HepG2 (cell line): ENCODE results near the gene SUN5. TPM values are rescaled to one million over a fixed set of nuclear protein-coding genes. Genes with fewer than 3 reads are reported as not detected.

Experiments
- BCL6 ChIP-seq: IDR thresholded peaks from 2 replicates; pipeline ENCODE4 v1.6.1; 2016; ENCODE audit warnings: missing genetic modification reagents, missing compliant biosample characterization
- HNF4A ChIP-seq: sonication (generic); formaldehyde crosslinking; IDR thresholded peaks from 2 replicates; pipeline ENCODE4 v1.4.0; 2020; ENCODE audit warnings: missing genetic modification reagents
- HNRNPK ChIP-seq: fragments of 200-400 bp; formaldehyde crosslinking; IDR thresholded peaks from 2 replicates; pipeline ENCODE4 v1.6.1; 2018; ENCODE audit warnings: low read length, low read depth, moderate library complexity, mild to moderate bottlenecking; ENCODE audit not compliant: poor library complexity, severe bottlenecking
- MIER2 ChIP-seq: IDR thresholded peaks from 2 replicates; pipeline ENCODE4 v1.6.1; 2016; ENCODE audit warnings: missing biosample characterization, missing genetic modification reagents
- PTBP1 ChIP-seq: fragments of 200-400 bp; formaldehyde crosslinking; IDR thresholded peaks from 2 replicates; pipeline ENCODE4 v1.6.1; 2018; ENCODE audit warnings: low read length, low read depth; ENCODE audit not compliant: poor library complexity, severe bottlenecking
- SUZ12 ChIP-seq: fragments of 150-350 bp; IDR thresholded peaks from 2 replicates; pipeline ENCODE4 v1.6.1; 2014; ENCODE audit warnings: low read depth, low read length
- ZFP36 ChIP-seq: fragments of 150-350 bp; IDR thresholded peaks from 2 replicates; pipeline ENCODE4 v1.6.1; 2018; ENCODE audit warnings: borderline replicate concordance, low read length, low read depth; ENCODE audit not compliant: partially characterized antibody
- ZNF205 ChIP-seq: IDR thresholded peaks from 2 replicates; pipeline ENCODE4 v1.6.1; 2018; ENCODE audit warnings: missing biosample characterization, missing genetic modification reagents
- ZNF567 ChIP-seq: sonication (generic); formaldehyde crosslinking; IDR thresholded peaks from 2 replicates; pipeline ENCODE4 v1.8.1; 2023; ENCODE audit warnings: mild to moderate bottlenecking, missing genetic modification reagents, borderline replicate concordance
- ZNF652 ChIP-seq: IDR thresholded peaks from 2 replicates; pipeline ENCODE4 v1.6.1; 2016; ENCODE audit warnings: low read depth, borderline replicate concordance
- ZNF670 ChIP-seq: sonication (generic); formaldehyde crosslinking; IDR thresholded peaks from 2 replicates; pipeline ENCODE4 v1.8.0; 2022; ENCODE audit warnings: mild to moderate bottlenecking, missing genetic modification reagents, borderline replicate concordance
- ZNF781 ChIP-seq: sonication (generic); formaldehyde crosslinking; IDR thresholded peaks from 2 replicates; pipeline ENCODE4 v1.5.1; 2020; ENCODE audit warnings: borderline replicate concordance, mild to moderate bottlenecking, missing genetic modification reagents; ENCODE audit errors: not compliant biosample characterization
- polyA plus RNA-seq, 8 experiments: library from polyadenylated mRNA; depleted of rRNA in 3 of 8; stranded (reverse) in 7 of 8; unstranded in 1 of 8; fragments of >200 nt; fragmentation: Illumina TruSeq in 4 of 8; extraction: Trizol in 4 of 8; gene quantifications; 2 replicates each; pipeline versions ENCODE4 v1.2.1 to v1.2.3, GENCODE V29; 2011 to 2016; ENCODE audit warnings: low read depth in 4 of 8, missing spikeins in 1 of 8, mixed read lengths in 1 of 8; ENCODE audit not compliant: insufficient read depth in 1 of 8
- total RNA-seq, 5 experiments: library from RNA; depleted of rRNA; stranded (reverse); fragments of >200 nt; fragmentation: Illumina TruSeq; extraction: Trizol; gene quantifications; 2 replicates each; pipeline ENCODE4 v1.2.3, GENCODE V29; 2016; ENCODE audit warnings: low read depth in 1 of 5
- TF ChIP-seq, protein P1 (sequence below): fragments of 450-650 bp; IDR thresholded peaks from 2 replicates; pipeline ENCODE4 v1.6.1; 2017; ENCODE audit warnings: mild to moderate bottlenecking
- TF ChIP-seq, protein P2 (sequence below), 2 experiments: fragments of 450-650 bp in 1 of 2; sonication (generic) in 1 of 2; formaldehyde crosslinking; IDR thresholded peaks; 2 replicates each; pipeline versions ENCODE4 v1.5.0 to v1.8.0; 2020 to 2022; ENCODE audit warnings: mild to moderate bottlenecking in 1 of 2, missing genetic modification reagents in 1 of 2
- TF ChIP-seq, protein P3 (sequence below): IDR thresholded peaks from 2 replicates; pipeline ENCODE4 v1.6.1; 2016; ENCODE audit warnings: missing compliant biosample characterization, missing genetic modification reagents, borderline replicate concordance
- TF ChIP-seq, protein P4 (sequence below): sonication (generic); formaldehyde crosslinking; IDR thresholded peaks from 2 replicates; pipeline ENCODE4 v1.8.0; 2022; ENCODE audit warnings: mild to moderate bottlenecking, missing genetic modification reagents, moderate library complexity
- TF ChIP-seq, protein P5 (sequence below): sonication (generic); formaldehyde crosslinking; IDR thresholded peaks from 2 replicates; pipeline ENCODE4 v1.4.0; 2020; ENCODE audit warnings: missing genetic modification reagents, borderline replicate concordance
- TF ChIP-seq, protein P6 (sequence below): IDR thresholded peaks from 2 replicates; pipeline ENCODE4 v1.6.1; 2012; ENCODE audit warnings: inconsistent platforms

The SUN5 gene
- total and polyA plus RNA-seq, 2 of the 13 experiments (the other 11 are each of a cell fraction or from before 2014, with no cell fraction given): not detected

DNA sequence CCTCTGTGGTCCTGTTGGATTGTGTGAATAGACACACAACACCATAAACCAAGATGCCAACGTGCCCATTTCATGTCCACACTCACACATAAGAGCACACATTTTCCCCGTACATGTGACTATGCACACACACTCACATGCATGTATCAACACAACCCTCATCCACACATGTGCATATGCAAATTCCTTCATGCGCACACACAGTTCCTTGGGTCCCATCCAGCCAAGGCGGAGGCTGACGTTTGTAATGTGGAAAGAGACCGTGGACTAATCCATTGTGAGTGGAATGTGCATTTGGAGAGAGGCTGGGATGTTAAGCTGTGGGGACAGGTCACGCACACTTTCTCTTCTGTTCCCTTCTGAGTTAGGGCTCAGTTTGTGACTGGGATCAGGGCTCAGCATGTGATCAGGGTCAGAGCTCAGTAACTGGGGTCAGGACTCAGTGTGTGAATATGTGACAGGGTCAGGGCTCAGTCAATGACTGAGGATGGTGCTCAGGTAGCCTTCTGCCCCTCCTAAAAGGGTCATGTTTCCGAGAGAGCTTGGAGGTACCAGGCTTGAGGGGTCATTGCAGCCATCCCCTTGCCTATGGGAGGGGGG lies 2.6 kb upstream of the SUN5 start (continued):
- TF ChIP-seq, protein P1, sequence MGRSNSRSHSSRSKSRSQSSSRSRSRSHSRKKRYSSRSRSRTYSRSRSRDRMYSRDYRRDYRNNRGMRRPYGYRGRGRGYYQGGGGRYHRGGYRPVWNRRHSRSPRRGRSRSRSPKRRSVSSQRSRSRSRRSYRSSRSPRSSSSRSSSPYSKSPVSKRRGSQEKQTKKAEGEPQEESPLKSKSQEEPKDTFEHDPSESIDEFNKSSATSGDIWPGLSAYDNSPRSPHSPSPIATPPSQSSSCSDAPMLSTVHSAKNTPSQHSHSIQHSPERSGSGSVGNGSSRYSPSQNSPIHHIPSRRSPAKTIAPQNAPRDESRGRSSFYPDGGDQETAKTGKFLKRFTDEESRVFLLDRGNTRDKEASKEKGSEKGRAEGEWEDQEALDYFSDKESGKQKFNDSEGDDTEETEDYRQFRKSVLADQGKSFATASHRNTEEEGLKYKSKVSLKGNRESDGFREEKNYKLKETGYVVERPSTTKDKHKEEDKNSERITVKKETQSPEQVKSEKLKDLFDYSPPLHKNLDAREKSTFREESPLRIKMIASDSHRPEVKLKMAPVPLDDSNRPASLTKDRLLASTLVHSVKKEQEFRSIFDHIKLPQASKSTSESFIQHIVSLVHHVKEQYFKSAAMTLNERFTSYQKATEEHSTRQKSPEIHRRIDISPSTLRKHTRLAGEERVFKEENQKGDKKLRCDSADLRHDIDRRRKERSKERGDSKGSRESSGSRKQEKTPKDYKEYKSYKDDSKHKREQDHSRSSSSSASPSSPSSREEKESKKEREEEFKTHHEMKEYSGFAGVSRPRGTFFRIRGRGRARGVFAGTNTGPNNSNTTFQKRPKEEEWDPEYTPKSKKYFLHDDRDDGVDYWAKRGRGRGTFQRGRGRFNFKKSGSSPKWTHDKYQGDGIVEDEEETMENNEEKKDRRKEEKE: no peak
- TF ChIP-seq, protein P2, sequence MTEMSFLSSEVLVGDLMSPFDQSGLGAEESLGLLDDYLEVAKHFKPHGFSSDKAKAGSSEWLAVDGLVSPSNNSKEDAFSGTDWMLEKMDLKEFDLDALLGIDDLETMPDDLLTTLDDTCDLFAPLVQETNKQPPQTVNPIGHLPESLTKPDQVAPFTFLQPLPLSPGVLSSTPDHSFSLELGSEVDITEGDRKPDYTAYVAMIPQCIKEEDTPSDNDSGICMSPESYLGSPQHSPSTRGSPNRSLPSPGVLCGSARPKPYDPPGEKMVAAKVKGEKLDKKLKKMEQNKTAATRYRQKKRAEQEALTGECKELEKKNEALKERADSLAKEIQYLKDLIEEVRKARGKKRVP (CRISPR knock-in tag; IDR thresholded peaks at IDR 0.05): peak in 1 of 2 experiments; percentile 33; a peak in 1 of 4 replicates
- TF ChIP-seq ZNF567 (CRISPR knock-in tag) (no peak), ZFP36 (no peak), SUZ12 (no peak), ZNF205 (0 out of 2 replicates have a peak, but pooled peaks have one; percentile 11), HNRNPK (no peak), PTBP1 (no peak), MIER2 (CRISPR knock-in tag) (no peak; the same call in none of the 2 replicates), ZNF781 (no peak), ZNF652 (CRISPR knock-in tag) (0 out of 2 replicates have a peak, but pooled peaks have one; percentile 34), HNF4A (CRISPR knock-in tag) (no peak; the same call in 1 of the 2 replicates), BCL6 (CRISPR knock-in tag) (0 out of 2 replicates have a peak, but pooled peaks have one; percentile 10), ZNF670 (CRISPR knock-in tag) (no peak)
- TF ChIP-seq, protein P3, sequence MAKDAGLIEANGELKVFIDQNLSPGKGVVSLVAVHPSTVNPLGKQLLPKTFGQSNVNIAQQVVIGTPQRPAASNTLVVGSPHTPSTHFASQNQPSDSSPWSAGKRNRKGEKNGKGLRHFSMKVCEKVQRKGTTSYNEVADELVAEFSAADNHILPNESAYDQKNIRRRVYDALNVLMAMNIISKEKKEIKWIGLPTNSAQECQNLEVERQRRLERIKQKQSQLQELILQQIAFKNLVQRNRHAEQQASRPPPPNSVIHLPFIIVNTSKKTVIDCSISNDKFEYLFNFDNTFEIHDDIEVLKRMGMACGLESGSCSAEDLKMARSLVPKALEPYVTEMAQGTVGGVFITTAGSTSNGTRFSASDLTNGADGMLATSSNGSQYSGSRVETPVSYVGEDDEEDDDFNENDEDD (CRISPR knock-in tag): 0 out of 2 replicates have a peak, but pooled peaks have one; percentile 28
- TF ChIP-seq, protein P4, sequence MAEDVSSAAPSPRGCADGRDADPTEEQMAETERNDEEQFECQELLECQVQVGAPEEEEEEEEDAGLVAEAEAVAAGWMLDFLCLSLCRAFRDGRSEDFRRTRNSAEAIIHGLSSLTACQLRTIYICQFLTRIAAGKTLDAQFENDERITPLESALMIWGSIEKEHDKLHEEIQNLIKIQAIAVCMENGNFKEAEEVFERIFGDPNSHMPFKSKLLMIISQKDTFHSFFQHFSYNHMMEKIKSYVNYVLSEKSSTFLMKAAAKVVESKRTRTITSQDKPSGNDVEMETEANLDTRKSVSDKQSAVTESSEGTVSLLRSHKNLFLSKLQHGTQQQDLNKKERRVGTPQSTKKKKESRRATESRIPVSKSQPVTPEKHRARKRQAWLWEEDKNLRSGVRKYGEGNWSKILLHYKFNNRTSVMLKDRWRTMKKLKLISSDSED (CRISPR knock-in tag): peak; percentile 93; the same call in 1 of the 2 replicates
- TF ChIP-seq, protein P5, sequence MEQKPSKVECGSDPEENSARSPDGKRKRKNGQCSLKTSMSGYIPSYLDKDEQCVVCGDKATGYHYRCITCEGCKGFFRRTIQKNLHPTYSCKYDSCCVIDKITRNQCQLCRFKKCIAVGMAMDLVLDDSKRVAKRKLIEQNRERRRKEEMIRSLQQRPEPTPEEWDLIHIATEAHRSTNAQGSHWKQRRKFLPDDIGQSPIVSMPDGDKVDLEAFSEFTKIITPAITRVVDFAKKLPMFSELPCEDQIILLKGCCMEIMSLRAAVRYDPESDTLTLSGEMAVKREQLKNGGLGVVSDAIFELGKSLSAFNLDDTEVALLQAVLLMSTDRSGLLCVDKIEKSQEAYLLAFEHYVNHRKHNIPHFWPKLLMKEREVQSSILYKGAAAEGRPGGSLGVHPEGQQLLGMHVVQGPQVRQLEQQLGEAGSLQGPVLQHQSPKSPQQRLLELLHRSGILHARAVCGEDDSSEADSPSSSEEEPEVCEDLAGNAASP (CRISPR knock-in tag): no peak
- TF ChIP-seq, protein P6, sequence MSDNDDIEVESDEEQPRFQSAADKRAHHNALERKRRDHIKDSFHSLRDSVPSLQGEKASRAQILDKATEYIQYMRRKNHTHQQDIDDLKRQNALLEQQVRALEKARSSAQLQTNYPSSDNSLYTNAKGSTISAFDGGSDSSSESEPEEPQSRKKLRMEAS: no peak
